CD14-positive monocyte (primary cell): ENCODE measurements around the gene MS4A8. TPM values are rescaled to one million over a fixed set of nuclear protein-coding genes. Genes with fewer than 3 reads are reported as not detected.
A peak's percentile ranks its signal among the peaks of the same experiment; 100 is the strongest.
"Not testable (repeated sequence)": the region's sequence is repeated elsewhere in the genome, so short reads cannot be mapped to it uniquely, and the experiment has no call there.

ENCODE experiments used
- DNase-seq, 3 donors: peaks; one replicate each; pipeline ENCODE4 v3.0.0-alpha.2; 2011 to 2022
- H2AFZ ChIP-seq: 2 replicates; pipeline ENCODE4 v1.6.0; 2012; ENCODE audit warnings: mild to moderate bottlenecking, low read depth, low read length, inconsistent platforms; ENCODE audit not compliant: insufficient read depth, poor library complexity, severe bottlenecking
- H3K27ac ChIP-seq, 2 donors: 1 replicate in 1 of 2; 2 replicates in 1 of 2; pipeline ENCODE4 v1.5.1; 2012 to 2013; ENCODE audit warnings: low read length in 2 of 2, control low read depth in 1 of 2, inconsistent platforms in 1 of 2, low read depth in 1 of 2, mild to moderate bottlenecking in 1 of 2
- H3K27me3 ChIP-seq, 2 donors: one replicate each; pipeline versions ENCODE4 v1.6.0 to v1.6.1; 2011 to 2013; ENCODE audit warnings: low read length in 2 of 2; ENCODE audit not compliant: control insufficient read depth in 2 of 2, insufficient read depth in 2 of 2
- H3K36me3 ChIP-seq, 2 donors: replicated peaks in 1 of 2; 1 replicate in 1 of 2; 2 replicates in 1 of 2; pipeline versions ENCODE4 v1.5.1 to v1.6.1; 2012 to 2013; ENCODE audit warnings: low read length in 2 of 2, control low read depth in 1 of 2, inconsistent platforms in 1 of 2, mild to moderate bottlenecking in 1 of 2; ENCODE audit not compliant: insufficient read depth in 2 of 2, control insufficient read depth in 1 of 2
- H3K4me1 ChIP-seq, 2 donors: 1 replicate in 1 of 2; 2 replicates in 1 of 2; pipeline versions ENCODE4 v1.5.1 to v1.6.1; 2012 to 2013; ENCODE audit warnings: low read length in 2 of 2, control low read depth in 1 of 2, inconsistent platforms in 1 of 2, mild to moderate bottlenecking in 1 of 2, moderate library complexity in 1 of 2; ENCODE audit not compliant: insufficient read depth in 2 of 2, control insufficient read depth in 1 of 2
- H3K4me2 ChIP-seq: replicated peaks from 2 replicates; pipeline ENCODE3; 2012; ENCODE audit warnings: low read length, moderate library complexity, mild to moderate bottlenecking; ENCODE audit not compliant: poor library complexity, severe bottlenecking; ENCODE audit errors: extremely low read depth
- H3K4me3 ChIP-seq, 3 experiments: fragments of 200-600 bp in 1 of 3; sonication (generic) in 1 of 3; replicated peaks in 1 of 3; 1 replicate in 2 of 3; 2 replicates in 1 of 3; pipeline ENCODE4 v1.5.1; 2011 to 2013; ENCODE audit warnings: low read length in 3 of 3, mild to moderate bottlenecking in 3 of 3, control low read depth in 2 of 3, low read depth in 2 of 3, inconsistent platforms in 1 of 3, moderate library complexity in 1 of 3
- H3K79me2 ChIP-seq: 2 replicates; pipeline ENCODE4 v1.6.0; 2012; ENCODE audit warnings: mild to moderate bottlenecking, control low read depth, inconsistent platforms, low read length, moderate library complexity; ENCODE audit not compliant: insufficient read depth
- H3K9ac ChIP-seq: 2 replicates; pipeline ENCODE4 v1.6.0; 2017; ENCODE audit warnings: low read length, mild to moderate bottlenecking; ENCODE audit not compliant: insufficient read depth, poor library complexity, severe bottlenecking
- H3K9me3 ChIP-seq, 2 donors: replicated peaks in 1 of 2; 1 replicate in 1 of 2; 2 replicates in 1 of 2; pipeline versions ENCODE4 v1.5.1 to v1.6.1; 2012 to 2013; ENCODE audit warnings: low read length in 2 of 2, control low read depth in 1 of 2; ENCODE audit not compliant: control insufficient read depth in 1 of 2, insufficient read depth in 1 of 2
- H4K20me1 ChIP-seq: 2 replicates; pipeline ENCODE4 v1.6.0; 2012; ENCODE audit warnings: mild to moderate bottlenecking, low read length, control low read depth, moderate library complexity; ENCODE audit not compliant: insufficient read depth
- H3K27ac Mint-ChIP-seq, 7 donors: one replicate each; pipeline ENCODE4 v1.8.0; 2020; ENCODE audit warnings: mild to moderate bottlenecking in 7 of 7, mixed read lengths in 7 of 7, moderate library complexity in 6 of 7, inconsistent platforms in 2 of 7
- H3K27me3 Mint-ChIP-seq, 3 donors: one replicate each; pipeline ENCODE4 v1.8.0; 2021 to 2022; ENCODE audit warnings: low read depth in 3 of 3, mild to moderate bottlenecking in 3 of 3, mixed read lengths in 3 of 3, moderate library complexity in 3 of 3, inconsistent platforms in 1 of 3
- H3K36me3 Mint-ChIP-seq, 2 donors: one replicate each; pipeline ENCODE4 v1.8.0; 2020; ENCODE audit warnings: mixed read lengths in 2 of 2, inconsistent platforms in 1 of 2, mild to moderate bottlenecking in 1 of 2
- H3K4me1 Mint-ChIP-seq: one replicate; pipeline ENCODE4 v1.8.0; 2020; ENCODE audit warnings: mild to moderate bottlenecking, mixed read lengths
- H3K4me3 Mint-ChIP-seq, 2 donors: one replicate each; pipeline ENCODE4 v1.8.0; 2020; ENCODE audit warnings: mild to moderate bottlenecking in 2 of 2, mixed read lengths in 2 of 2, moderate library complexity in 1 of 2
- H3K9me3 Mint-ChIP-seq, 7 donors: one replicate each; pipeline ENCODE4 v1.8.0; 2020 to 2022; ENCODE audit warnings: mixed read lengths in 7 of 7, mild to moderate bottlenecking in 6 of 7, moderate library complexity in 6 of 7, inconsistent platforms in 2 of 7
- CTCF ChIP-seq: fragments of 200-600 bp; IDR thresholded peaks from one replicate; pipeline ENCODE4 v1.8.0; 2022; ENCODE audit warnings: antibody characterized with exemption, mild to moderate bottlenecking
- WGBS: methylation state at CpG from one replicate; pipeline ENCODE4 v1.1.5; 2013; ENCODE audit warnings: missing lambda C conversion rate; ENCODE audit not compliant: insufficient coverage; 5-methylcytosine and 5-hydroxymethylcytosine counted together
- intact Hi-C, 2 donors: fragments of 100-400 bp; cut with micrococcal nuclease; formaldehyde crosslinking; loops; one replicate each; pipeline versions ENCODE4 v1.15.0 to v1.15.1; 2023
- polyA plus RNA-seq, 3 donors: library from polyadenylated mRNA; depleted of rRNA in 1 of 3; unstranded in 2 of 3; stranded (reverse) in 1 of 3; fragments of 300-500 nt in 2 of 3; fragments of >200 nt in 1 of 3; fragmentation: Illumina TruSeq in 2 of 3; gene quantifications; 1 replicate in 2 of 3; 2 replicates in 1 of 3; pipeline ENCODE4 v1.2.3, GENCODE V29; 2012 to 2021

Gene MS4A8
- polyA plus RNA-seq, 3 donors, result not detected

- Histone ChIP-seq H3K27me3 (peaks cover 4 to 8% of the 10 kb centered on the region in 2 donors), H2AFZ (no peak overlapping the region), H3K4me2 (no peak overlapping the region), H3K4me1 (peaks cover 12% of the 10 kb centered on the region in 2 donors), H3K27ac (no peak overlapping the region), H3K9me3 (no peaks in the 10 kb centered on the region), H3K79me2 (no peaks in the 10 kb centered on the region), H3K4me3 (no peak overlapping the region), H3K9ac (no peak overlapping the region), H3K36me3 (no peaks in the 10 kb centered on the region), H4K20me1 (no peaks in the 10 kb centered on the region)
- H3K27ac Mint-ChIP-seq, result no peak overlapping the region
- H3K4me1 Mint-ChIP-seq, result peaks cover 21% of the 10 kb centered on the region
- WGBS, result 92% methylated on average over 9 of the region's 19 CpGs
- H3K9me3 Mint-ChIP-seq, result peaks cover 0 to 5% (median 0%) of the 10 kb centered on the region in 7 donors
- peaks cover 11 to 31% (median 27%) of the 10 kb centered on the region in 3 donors for H3K27me3 Mint-ChIP-seq
- H3K4me3 Mint-ChIP-seq, result no peak overlapping the region
- no peaks in the 10 kb centered on the region for H3K36me3 Mint-ChIP-seq
- intact Hi-C loops, result no loop called here
- DNase-seq, result no peak
- TF ChIP-seq CTCF, result no peak
Measured at GRCh38 chr11:60757231-60757800, 57.9 kb downstream of the MS4A8 start.

GRCh38 chr11:60758671-60759070 lies 59.3 kb downstream of the MS4A8 start:
- H2AFZ ChIP-seq, DNase-seq, H3K79me2 ChIP-seq, H3K27me3 ChIP-seq, H3K9me3 Mint-ChIP-seq, H3K9me3 ChIP-seq, H3K36me3 ChIP-seq, H3K27ac Mint-ChIP-seq, intact Hi-C loops, H3K4me3 ChIP-seq, H3K9ac ChIP-seq, H3K36me3 Mint-ChIP-seq, H3K27ac ChIP-seq, H4K20me1 ChIP-seq, H3K4me2 ChIP-seq: not testable (repeated sequence)
- peaks cover 12% of the 10 kb centered on the region in 2 donors for H3K4me1 ChIP-seq
- H3K4me1 Mint-ChIP-seq, result peaks cover 21% of the 10 kb centered on the region
- H3K27me3 Mint-ChIP-seq, result peaks cover 11 to 25% (median 16%) of the 10 kb centered on the region in 3 donors
- no CpG with 5 or more reads among the region's 4 CpGs for WGBS
- H3K4me3 Mint-ChIP-seq, result peak overlapping the region in 1 of 2 donors; percentile 42

GRCh38 chr11:60759438-60760225 lies 60.2 kb downstream of the MS4A8 start:
- H3K27ac ChIP-seq, intact Hi-C loops, H3K9ac ChIP-seq, H3K36me3 Mint-ChIP-seq, H4K20me1 ChIP-seq, H3K9me3 Mint-ChIP-seq, H2AFZ ChIP-seq, H3K4me3 ChIP-seq, H3K36me3 ChIP-seq, H3K27me3 ChIP-seq, H3K79me2 ChIP-seq, H3K9me3 ChIP-seq: not testable (repeated sequence)
- H3K4me2 ChIP-seq, result peak overlapping the region; percentile 11
- Mint-ChIP-seq H3K4me1 (peaks cover 21% of the 10 kb centered on the region), H3K4me3 (peak overlapping the region in 1 of 2 donors; percentile 74), H3K27me3 (peaks cover 13 to 28% (median 16%) of the 10 kb centered on the region in 3 donors), H3K27ac (peak overlapping the region in 1 of 7 donors; percentile 29)
- peaks cover 12% of the 10 kb centered on the region in 2 donors for H3K4me1 ChIP-seq
- DNase-seq, result peak; percentile 10 to 54 (median 40)
- WGBS, result 84% methylated on average over 8 of the region's 22 CpGs
